Ascending aorta (tissue), 2 donors: ENCODE measurements around the gene BNC2. TPM values are rescaled to one million over a fixed set of nuclear protein-coding genes. Genes with fewer than 3 reads are reported as not detected.

Experiments
- DNase-seq, 2 donors: peaks; one replicate each; pipeline ENCODE4 v3.0.0-alpha.2; 2019; ENCODE audit warnings: low spot score in 2 of 2
- H3K27ac ChIP-seq, 2 donors: fragments of 200-600 bp; sonication (generic); one replicate each; pipeline ENCODE4 v1.5.1; 2016 to 2017; ENCODE audit warnings: mild to moderate bottlenecking in 1 of 2
- H3K27me3 ChIP-seq: fragments of 200-600 bp; sonication (generic); one replicate; pipeline ENCODE4 v1.5.1; 2017
- H3K36me3 ChIP-seq, 2 donors: fragments of 200-600 bp; sonication (generic); one replicate each; pipeline ENCODE4 v1.5.1; 2016
- H3K4me1 ChIP-seq, 2 donors: fragments of 200-600 bp; sonication (generic); one replicate each; pipeline ENCODE4 v1.5.1; 2016 to 2017; ENCODE audit warnings: mild to moderate bottlenecking in 1 of 2
- H3K4me3 ChIP-seq, 2 donors: fragments of 200-600 bp; sonication (generic); one replicate each; pipeline ENCODE4 v1.5.1; 2016 to 2017; ENCODE audit warnings: mild to moderate bottlenecking in 1 of 2
- H3K9me3 ChIP-seq, 2 donors: fragments of 200-600 bp; sonication (generic); one replicate each; pipeline ENCODE4 v1.5.1; 2016
- CTCF ChIP-seq, 3 experiments: fragments of 200-600 bp in 2 of 3; fragments of 450-650 bp in 1 of 3; sonication (generic) in 2 of 3; IDR thresholded peaks; one replicate each; pipeline ENCODE4 v1.5.1; 2016 to 2019; ENCODE audit warnings: antibody characterized with exemption in 3 of 3, mild to moderate bottlenecking in 1 of 3, moderate library complexity in 1 of 3
- intact Hi-C: fragments of 100-400 bp; cut with DNase I; formaldehyde crosslinking; loops from one replicate; pipeline ENCODE4 v1.15.1; 2023
- total RNA-seq: library from RNA; depleted of rRNA; stranded (reverse); fragments of >200 nt; gene quantifications from one replicate; pipeline ENCODE4 v1.1.0, GENCODE V29; 2016

Gene BNC2
- total RNA-seq, 1 donor from 2014 or later: 25.5 TPM

DNA sequence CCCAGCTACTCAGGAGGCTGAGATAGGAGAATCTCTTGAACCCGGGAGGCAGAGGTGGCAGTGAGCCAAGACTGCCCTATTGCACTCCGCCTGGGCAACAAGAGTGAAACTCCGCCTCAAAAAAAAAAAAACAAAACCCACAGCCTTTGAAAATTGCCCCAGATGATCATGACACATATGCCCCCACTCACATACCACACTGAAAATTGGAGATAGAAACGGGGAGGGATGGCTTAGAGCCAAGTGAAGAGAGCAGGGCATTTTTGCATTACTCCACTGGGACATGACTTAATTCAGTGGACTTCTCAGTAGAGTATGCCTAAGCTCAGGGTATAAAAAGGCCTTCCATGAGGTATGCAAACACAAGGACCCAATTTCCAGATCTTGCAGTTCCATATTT, 309.3 kb downstream of the BNC2 start:
- Histone ChIP-seq H3K27ac (no peak overlapping the region), H3K4me3 (no peak overlapping the region), H3K9me3 (no peaks in the 10 kb centered on the region), H3K4me1 (no peaks in the 10 kb centered on the region), H3K36me3 (no peaks in the 10 kb centered on the region), H3K27me3 (no peaks in the 10 kb centered on the region)
- no peak for DNase-seq
- intact Hi-C loops: no loop called here
- no peak for TF ChIP-seq CTCF (IDR thresholded peaks at IDR 0.05)

- no peaks in the 10 kb centered on the region for H3K9me3 ChIP-seq
- no peak overlapping the region for H3K4me3 ChIP-seq
- H3K4me1 ChIP-seq: no peaks in the 10 kb centered on the region
- H3K27ac ChIP-seq: no peak overlapping the region
- no peak for TF ChIP-seq CTCF (IDR thresholded peaks at IDR 0.05)
- intact Hi-C loops: no loop called here
- H3K27me3 ChIP-seq: no peaks in the 10 kb centered on the region
- no peaks in the 10 kb centered on the region for H3K36me3 ChIP-seq
- no peak for DNase-seq
Observed at GRCh38 chr9:16559418-16560188, 310.9 kb downstream of the BNC2 start.

DNA sequence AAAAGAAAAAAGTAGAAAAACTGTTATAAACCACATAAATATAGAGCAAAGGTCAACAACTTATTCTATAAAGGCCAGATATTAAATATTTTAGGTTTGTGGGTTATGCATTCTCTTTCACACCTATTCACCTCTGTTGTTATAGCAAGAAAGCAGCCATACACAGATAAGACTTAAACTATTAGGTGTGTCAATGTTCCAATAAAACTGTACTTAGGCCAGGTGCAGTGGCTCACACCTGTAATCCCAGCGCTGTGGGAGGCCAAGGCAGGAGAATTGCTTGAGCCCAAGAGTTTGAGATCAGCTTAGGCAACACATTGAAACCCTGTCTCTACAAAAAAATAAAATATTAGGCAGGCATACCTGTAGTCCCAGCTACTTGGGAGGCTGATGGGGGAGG, 314.7 kb downstream of the BNC2 start:
- H3K27ac ChIP-seq: no peak overlapping the region
- H3K27me3 ChIP-seq: no peaks in the 10 kb centered on the region
- H3K9me3 ChIP-seq: no peaks in the 10 kb centered on the region
- H3K4me1 ChIP-seq: no peaks in the 10 kb centered on the region
- H3K36me3 ChIP-seq: peaks cover 0 to 5% of the 10 kb centered on the region in 2 donors
- H3K4me3 ChIP-seq: no peak overlapping the region
- DNase-seq: no peak
- TF ChIP-seq CTCF (IDR thresholded peaks at IDR 0.05): no peak
- intact Hi-C loops: no loop called here

DNA sequence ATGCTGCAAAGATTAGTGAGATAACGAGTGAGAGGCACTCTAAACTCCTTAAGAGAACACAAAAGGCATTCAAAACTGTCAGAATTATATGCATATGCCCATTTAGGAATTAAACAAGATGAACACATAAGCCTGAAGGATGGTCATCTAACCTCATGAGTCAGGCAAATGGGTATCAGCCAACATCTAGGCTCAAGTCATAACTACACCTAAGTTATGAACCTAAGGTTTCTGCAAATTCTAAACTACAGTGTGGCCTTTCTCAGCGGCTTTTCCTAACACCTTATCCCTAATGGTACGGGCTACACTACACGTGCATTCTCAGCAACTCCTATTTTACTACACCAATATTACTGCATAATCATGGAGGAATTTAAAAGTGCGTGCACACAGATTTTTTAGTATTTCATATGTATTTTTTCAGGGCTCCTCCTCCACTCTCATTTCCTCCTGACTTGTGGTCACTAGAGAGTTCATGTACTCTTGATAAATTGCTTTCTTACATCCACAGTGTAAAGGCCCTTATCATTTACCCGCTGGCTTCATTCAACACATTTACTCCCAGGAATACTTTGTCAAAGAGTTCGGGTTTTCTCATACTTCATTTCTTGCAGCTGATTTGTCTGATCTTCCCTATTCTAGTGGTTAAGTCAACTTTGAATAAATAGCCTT, 316.5 kb downstream of the BNC2 start:
- Histone ChIP-seq H3K4me1 (no peaks in the 10 kb centered on the region), H3K27ac (no peak overlapping the region), H3K36me3 (peaks cover 0 to 5% of the 10 kb centered on the region in 2 donors), H3K9me3 (no peaks in the 10 kb centered on the region), H3K4me3 (no peak overlapping the region), H3K27me3 (no peaks in the 10 kb centered on the region)
- intact Hi-C loops: no loop called here
- no peak for DNase-seq
- TF ChIP-seq CTCF (IDR thresholded peaks at IDR 0.05): no peak

DNA sequence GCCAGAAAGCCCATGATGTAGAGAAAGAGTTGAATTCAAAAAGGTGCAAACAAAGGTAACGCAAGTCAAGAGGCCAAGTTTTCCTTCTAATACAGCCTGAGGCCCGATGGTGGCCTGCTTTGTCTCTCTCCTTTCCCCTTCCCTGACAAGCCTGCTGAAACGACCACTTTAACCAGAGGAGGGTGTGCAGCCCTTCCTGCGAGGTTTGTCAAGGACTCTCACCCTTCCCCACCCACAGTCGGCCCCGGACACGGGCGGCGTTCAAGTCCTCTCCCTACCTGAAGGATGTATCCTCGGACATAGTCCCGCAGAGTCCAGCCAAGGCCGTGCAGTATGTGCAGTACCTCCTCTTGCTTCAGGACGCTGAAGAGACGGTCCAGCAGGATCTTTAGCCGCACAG, 318.2 kb downstream of the BNC2 start:
- intact Hi-C loops: no loop called here
- Histone ChIP-seq H3K27ac (no peak overlapping the region), H3K36me3 (peaks cover 0 to 5% of the 10 kb centered on the region in 2 donors), H3K9me3 (no peaks in the 10 kb centered on the region), H3K4me3 (no peak overlapping the region), H3K4me1 (no peaks in the 10 kb centered on the region), H3K27me3 (no peaks in the 10 kb centered on the region)
- no peak for DNase-seq
- no peak for TF ChIP-seq CTCF (IDR thresholded peaks at IDR 0.05)
